Lower lobe of right lung (tissue), 2 donors: Measurements from ENCODE around the gene GAPDHS. TPM values are rescaled to one million over a fixed set of nuclear protein-coding genes. Genes with fewer than 3 reads are reported as not detected.

Experiments
- ATAC-seq, 2 donors: fragments of 200-7000 bp; cut with Tn5 transposase; one replicate each; pipeline ENCODE4 v1.9.1; 2020 to 2022; ENCODE audit warnings: mild to moderate bottlenecking in 2 of 2, moderate library complexity in 2 of 2
- DNase-seq: peaks from one replicate; pipeline ENCODE4 v3.0.0-alpha.2; 2020
- H3K27ac ChIP-seq: fragments of 200-600 bp; one replicate; pipeline ENCODE4 v1.8.0; 2022
- H3K27me3 ChIP-seq: fragments of 200-600 bp; one replicate; pipeline ENCODE4 v1.8.0; 2022; ENCODE audit warnings: low read depth
- H3K36me3 ChIP-seq: fragments of 200-600 bp; one replicate; pipeline ENCODE4 v1.8.0; 2022; ENCODE audit warnings: mild to moderate bottlenecking
- H3K4me1 ChIP-seq: fragments of 200-600 bp; one replicate; pipeline ENCODE4 v1.8.0; 2022
- H3K4me3 ChIP-seq: fragments of 200-600 bp; one replicate; pipeline ENCODE4 v1.8.0; 2022; ENCODE audit warnings: mild to moderate bottlenecking
- H3K9me3 ChIP-seq: fragments of 200-600 bp; one replicate; pipeline ENCODE4 v1.8.0; 2022
- intact Hi-C: fragments of 100-400 bp; cut with DNase I; formaldehyde crosslinking; loops from one replicate; pipeline ENCODE4 v1.11.0; 2022
- total RNA-seq: library from RNA; stranded (reverse); fragmentation: NEBNext Ultra II Directional; extraction: Animal tissue kit (Norgen Biotek cat#: 25700); gene quantifications from one replicate; pipeline ENCODE4 v1.2.1, GENCODE V29; 2021
- TF ChIP-seq, protein P1 (sequence below): fragments of 200-600 bp; IDR thresholded peaks from one replicate; pipeline ENCODE4 v1.8.0; 2022; ENCODE audit warnings: antibody characterized with exemption, mild to moderate bottlenecking
- donor health status: DM: no; HTN: yes; CAD: no; lungs with severe emphysema.

GAPDHS gene
- total RNA-seq, 1 donor from 2014 or later: not detected

DNA sequence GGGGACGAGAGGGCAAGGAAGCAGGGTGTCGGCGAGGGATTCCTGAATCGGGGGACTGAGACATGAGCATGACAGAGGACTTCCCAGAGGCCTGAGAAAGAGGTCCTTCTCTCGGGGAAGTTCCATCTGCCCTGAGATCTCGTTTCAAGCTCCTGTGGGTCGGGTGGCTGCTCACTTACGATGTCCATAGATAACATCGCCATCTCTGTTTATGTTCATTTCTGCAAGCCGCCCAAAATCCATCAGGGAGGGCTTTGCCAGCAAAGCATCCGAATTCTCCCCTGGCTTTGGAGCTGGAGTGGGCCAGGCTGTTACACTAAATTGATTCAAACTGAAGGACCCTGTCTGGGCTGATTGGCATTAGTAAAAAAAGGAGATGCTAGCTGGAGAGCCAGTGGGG, 25.7 kb upstream of the GAPDHS start:
- intact Hi-C loops: no loop called here
- Histone ChIP-seq H3K36me3 (no peaks in the 10 kb centered on the region), H3K4me1 (peaks cover 12% of the 10 kb centered on the region), H3K27me3 (peaks cover 21% of the 10 kb centered on the region), H3K4me3 (no peak overlapping the region), H3K9me3 (no peaks in the 10 kb centered on the region), H3K27ac (no peak overlapping the region)
- TF ChIP-seq, protein P1, sequence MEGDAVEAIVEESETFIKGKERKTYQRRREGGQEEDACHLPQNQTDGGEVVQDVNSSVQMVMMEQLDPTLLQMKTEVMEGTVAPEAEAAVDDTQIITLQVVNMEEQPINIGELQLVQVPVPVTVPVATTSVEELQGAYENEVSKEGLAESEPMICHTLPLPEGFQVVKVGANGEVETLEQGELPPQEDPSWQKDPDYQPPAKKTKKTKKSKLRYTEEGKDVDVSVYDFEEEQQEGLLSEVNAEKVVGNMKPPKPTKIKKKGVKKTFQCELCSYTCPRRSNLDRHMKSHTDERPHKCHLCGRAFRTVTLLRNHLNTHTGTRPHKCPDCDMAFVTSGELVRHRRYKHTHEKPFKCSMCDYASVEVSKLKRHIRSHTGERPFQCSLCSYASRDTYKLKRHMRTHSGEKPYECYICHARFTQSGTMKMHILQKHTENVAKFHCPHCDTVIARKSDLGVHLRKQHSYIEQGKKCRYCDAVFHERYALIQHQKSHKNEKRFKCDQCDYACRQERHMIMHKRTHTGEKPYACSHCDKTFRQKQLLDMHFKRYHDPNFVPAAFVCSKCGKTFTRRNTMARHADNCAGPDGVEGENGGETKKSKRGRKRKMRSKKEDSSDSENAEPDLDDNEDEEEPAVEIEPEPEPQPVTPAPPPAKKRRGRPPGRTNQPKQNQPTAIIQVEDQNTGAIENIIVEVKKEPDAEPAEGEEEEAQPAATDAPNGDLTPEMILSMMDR: no peak
- ATAC-seq: no peak
- no peak for DNase-seq

DNA sequence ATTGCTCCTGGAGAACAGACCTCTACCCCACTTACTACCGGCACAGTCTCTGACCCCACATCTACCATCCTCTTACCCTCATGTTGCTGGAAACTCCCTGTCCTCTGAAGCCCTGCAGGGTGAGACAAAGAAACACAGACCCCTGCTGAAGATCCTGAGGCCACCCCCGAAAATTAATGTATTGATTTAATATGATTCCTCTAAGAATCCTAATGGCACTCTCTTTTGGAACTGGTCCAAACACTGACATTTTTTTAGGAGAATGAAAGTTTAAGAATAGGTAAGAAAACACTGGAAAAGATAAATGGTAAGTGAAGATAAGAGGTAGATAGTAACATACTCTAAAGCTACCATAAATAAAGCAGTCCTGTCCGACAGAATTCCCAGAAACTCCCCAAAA, 25.1 kb upstream of the GAPDHS start:
- ATAC-seq (no peak), DNase-seq (no peak)
- H3K36me3 ChIP-seq: no peaks in the 10 kb centered on the region
- no peak overlapping the region for H3K4me3 ChIP-seq
- H3K9me3 ChIP-seq: no peaks in the 10 kb centered on the region
- H3K27me3 ChIP-seq: peaks cover 21% of the 10 kb centered on the region
- H3K27ac ChIP-seq: no peak overlapping the region
- H3K4me1 ChIP-seq: peaks cover 12% of the 10 kb centered on the region
- intact Hi-C loops: no loop called here
- TF ChIP-seq, protein P1: no peak

GRCh38 chr19:35509018-35509652, 24.1 kb upstream of the GAPDHS start:
- ATAC-seq (peak; percentile 83 to 89), DNase-seq (peak; percentile 84)
- Histone ChIP-seq H3K9me3 (no peaks in the 10 kb centered on the region), H3K27me3 (peaks cover 25% of the 10 kb centered on the region), H3K4me3 (peak overlapping the region; percentile 56), H3K4me1 (peaks cover 12% of the 10 kb centered on the region), H3K27ac (peak overlapping the region; percentile 84), H3K36me3 (no peaks in the 10 kb centered on the region)
- intact Hi-C loops: no loop called here
- TF ChIP-seq, protein P1: no peak

GRCh38 chr19:35509861-35510625, 23.2 kb upstream of the GAPDHS start:
- no peaks in the 10 kb centered on the region for H3K9me3 ChIP-seq
- TF ChIP-seq, protein P1: peak; percentile 97
- intact Hi-C loops: no loop called here
- H3K27me3 ChIP-seq: peaks cover 29% of the 10 kb centered on the region
- peak; percentile 94 for ATAC-seq
- H3K27ac ChIP-seq: peak overlapping the region; percentile 84
- peak; percentile 89 for DNase-seq
- H3K36me3 ChIP-seq: no peaks in the 10 kb centered on the region
- H3K4me1 ChIP-seq: peaks cover 12% of the 10 kb centered on the region
- H3K4me3 ChIP-seq: peak overlapping the region; percentile 56

- TF ChIP-seq, protein P1: no peak
- peaks cover 12% of the 10 kb centered on the region for H3K4me1 ChIP-seq
- no peak for DNase-seq
- H3K4me3 ChIP-seq: peak overlapping the region; percentile 56
- H3K27me3 ChIP-seq: peaks cover 29% of the 10 kb centered on the region
- intact Hi-C loops: no loop called here
- ATAC-seq: peak in 1 of 2 donors; percentile 6
- peak overlapping the region; percentile 84 for H3K27ac ChIP-seq
- no peaks in the 10 kb centered on the region for H3K9me3 ChIP-seq
- H3K36me3 ChIP-seq: no peaks in the 10 kb centered on the region
Measured at GRCh38 chr19:35510626-35510964, 22.7 kb upstream of the GAPDHS start.
